Spleen (tissue), 11 donors: ENCODE measurements around the gene TYW1. TPM values are rescaled to one million over a fixed set of nuclear protein-coding genes. Genes with fewer than 3 reads are reported as not detected.
"Not testable (repeated sequence)": the region's sequence is repeated elsewhere in the genome, so short reads cannot be mapped to it uniquely, and the experiment has no call there.

Experiments
- DNase-seq: peaks from one replicate; pipeline ENCODE4 v3.0.0-alpha.2; 2020
- H3K27ac ChIP-seq, 8 donors: fragments of 200-600 bp; sonication (generic) in 7 of 8; 1 replicate in 4 of 8; 2 replicates in 4 of 8; pipeline versions ENCODE4 v1.5.0 to v1.8.0; 2016 to 2021; ENCODE audit warnings: inconsistent platforms in 4 of 8, mild to moderate bottlenecking in 4 of 8, moderate library complexity in 1 of 8
- H3K27me3 ChIP-seq, 7 donors: fragments of 200-600 bp; sonication (generic) in 6 of 7; replicated peaks in 1 of 7; 1 replicate in 4 of 7; 2 replicates in 3 of 7; pipeline versions ENCODE4 v1.5.0 to v1.8.0; 2016 to 2021; ENCODE audit warnings: inconsistent platforms in 3 of 7, mild to moderate bottlenecking in 1 of 7
- H3K36me3 ChIP-seq, 6 donors: fragments of 200-600 bp; sonication (generic) in 5 of 6; 1 replicate in 4 of 6; 2 replicates in 2 of 6; pipeline versions ENCODE4 v1.5.0 to v1.8.0; 2016 to 2021; ENCODE audit warnings: inconsistent platforms in 2 of 6
- H3K4me1 ChIP-seq, 6 donors: fragments of 200-600 bp; sonication (generic) in 5 of 6; 1 replicate in 3 of 6; 2 replicates in 3 of 6; pipeline versions ENCODE4 v1.5.0 to v1.8.0; 2016 to 2021; ENCODE audit warnings: inconsistent platforms in 3 of 6
- H3K4me3 ChIP-seq, 8 donors: fragments of 200-600 bp; sonication (generic) in 7 of 8; 1 replicate in 4 of 8; 2 replicates in 4 of 8; pipeline versions ENCODE4 v1.5.0 to v1.8.0; 2016 to 2021; ENCODE audit warnings: inconsistent platforms in 4 of 8, mild to moderate bottlenecking in 4 of 8, moderate library complexity in 2 of 8
- H3K9me3 ChIP-seq, 8 donors: fragments of 200-600 bp; sonication (generic) in 7 of 8; 1 replicate in 4 of 8; 2 replicates in 4 of 8; pipeline versions ENCODE4 v1.5.0 to v1.8.0; 2016 to 2021; ENCODE audit warnings: inconsistent platforms in 4 of 8
- POLR2A ChIP-seq, 3 donors: fragments of 450-650 bp; IDR thresholded peaks; one replicate each; pipeline ENCODE4 v1.5.1; 2017; ENCODE audit warnings: antibody characterized with exemption in 3 of 3, mild to moderate bottlenecking in 1 of 3
- POLR2AphosphoS5 ChIP-seq, 3 donors: sonication (generic); formaldehyde crosslinking; IDR thresholded peaks; one replicate each; pipeline ENCODE4 v1.5.1; 2017; ENCODE audit warnings: antibody characterized with exemption in 3 of 3
- WGBS, 5 donors: extraction: QIAGEN DNeasy Blood & Tissue Kit in 3 of 5; methylation state at CpG; one replicate each; pipeline versions ENCODE4 v1.1.5 to v1.1.7; 2013 to 2018; 5-methylcytosine and 5-hydroxymethylcytosine counted together
- intact Hi-C: fragments of 100-400 bp; cut with DNase I; formaldehyde crosslinking; loops from one replicate; pipeline ENCODE4 v1.15.0; 2023; ENCODE audit warnings: low total_unique reads
- polyA plus RNA-seq, 3 donors: library from polyadenylated mRNA; stranded (reverse); fragments of 200-250 nt; gene quantifications; one replicate each; pipeline ENCODE4 v1.2.1, GENCODE V29; 2013
- total RNA-seq, 7 donors: library from RNA; depleted of rRNA in 3 of 7; stranded (reverse); fragments of >200 nt in 3 of 7; fragmentation: NEBNext Ultra II Directional in 4 of 7; extraction: Animal tissue kit (Norgen Biotek cat#: 25700) in 4 of 7; gene quantifications; one replicate each; pipeline versions ENCODE4 v1.1.0 to v1.2.1, GENCODE V29; 2016 to 2021
- TF ChIP-seq, protein P1 (sequence below), 11 experiments: fragments of 200-600 bp in 7 of 11; fragments of 450-650 bp in 4 of 11; sonication (generic) in 4 of 11; IDR thresholded peaks in 8 of 11; conservative IDR thresholded peaks in 3 of 11; 1 replicate in 7 of 11; 2 replicates in 4 of 11; pipeline versions ENCODE4 v1.4.0 to v1.8.0; 2016 to 2021; ENCODE audit warnings: antibody characterized with exemption in 11 of 11, inconsistent platforms in 4 of 11, mild to moderate bottlenecking in 1 of 11
- donor health status: healthy with polysubstance abuse.
- donor health status: DM: no; HTN: no; CAD: no; lungs with moderate emphysema.
- donor health status: DM: no; HTN: no; CAD: no.
- donor health status: Bipolar disorder and iron deficiency.
- donor health status: healthy.
- donor health status: DM: no; HTN: no; CAD: no.
- donor health status: DM: yes; HTN: yes; CAD: no.

Gene TYW1
- total and polyA plus RNA-seq, 10 donors = 4.9 to 83.6 (median 20.8) TPM

- Histone ChIP-seq H3K9me3 (no peaks in the 10 kb centered on the region), H3K4me1 (peaks cover 0 to 8% (median 0%) of the 10 kb centered on the region in 6 donors), H3K27me3 (no peaks in the 10 kb centered on the region), H3K4me3 (no peak overlapping the region), H3K36me3 (peaks cover 0 to 100% (median 70%) of the 10 kb centered on the region in 6 donors), H3K27ac (no peak overlapping the region)
- WGBS, 5 donors = 76 to 87% (median 82%) methylated on average over 8 of the region's 8 CpGs
- no peak for DNase-seq
- intact Hi-C loops = no loop called here
- TF ChIP-seq POLR2A (IDR thresholded peaks at IDR 0.05) (no peak), POLR2AphosphoS5 (IDR thresholded peaks at IDR 0.05) (no peak)
- TF ChIP-seq, protein P1, sequence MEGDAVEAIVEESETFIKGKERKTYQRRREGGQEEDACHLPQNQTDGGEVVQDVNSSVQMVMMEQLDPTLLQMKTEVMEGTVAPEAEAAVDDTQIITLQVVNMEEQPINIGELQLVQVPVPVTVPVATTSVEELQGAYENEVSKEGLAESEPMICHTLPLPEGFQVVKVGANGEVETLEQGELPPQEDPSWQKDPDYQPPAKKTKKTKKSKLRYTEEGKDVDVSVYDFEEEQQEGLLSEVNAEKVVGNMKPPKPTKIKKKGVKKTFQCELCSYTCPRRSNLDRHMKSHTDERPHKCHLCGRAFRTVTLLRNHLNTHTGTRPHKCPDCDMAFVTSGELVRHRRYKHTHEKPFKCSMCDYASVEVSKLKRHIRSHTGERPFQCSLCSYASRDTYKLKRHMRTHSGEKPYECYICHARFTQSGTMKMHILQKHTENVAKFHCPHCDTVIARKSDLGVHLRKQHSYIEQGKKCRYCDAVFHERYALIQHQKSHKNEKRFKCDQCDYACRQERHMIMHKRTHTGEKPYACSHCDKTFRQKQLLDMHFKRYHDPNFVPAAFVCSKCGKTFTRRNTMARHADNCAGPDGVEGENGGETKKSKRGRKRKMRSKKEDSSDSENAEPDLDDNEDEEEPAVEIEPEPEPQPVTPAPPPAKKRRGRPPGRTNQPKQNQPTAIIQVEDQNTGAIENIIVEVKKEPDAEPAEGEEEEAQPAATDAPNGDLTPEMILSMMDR (IDR thresholded peaks at IDR 0.05 in 8 of 11, conservative IDR thresholded peaks at IDR 0.05 in 3 of 11) = no peak
Measured at GRCh38 chr7:67019562-67020390, 23.1 kb downstream of the TYW1 start.

GRCh38 chr7:67021260-67021659, 24.6 kb downstream of the TYW1 start:
- 86 to 94% (median 92%) methylated on average over 7 of the region's 7 CpGs for WGBS, 5 donors
- H3K4me3 ChIP-seq = no peak overlapping the region
- peaks cover 0 to 100% (median 66%) of the 10 kb centered on the region in 6 donors for H3K36me3 ChIP-seq
- H3K9me3 ChIP-seq = no peaks in the 10 kb centered on the region
- TF ChIP-seq POLR2AphosphoS5 (IDR thresholded peaks at IDR 0.05) (no peak), POLR2A (IDR thresholded peaks at IDR 0.05) (no peak)
- TF ChIP-seq, protein P1 (IDR thresholded peaks at IDR 0.05 in 8 of 11, conservative IDR thresholded peaks at IDR 0.05 in 3 of 11) = no peak
- intact Hi-C loops = no loop called here
- no peak overlapping the region for H3K27ac ChIP-seq
- peaks cover 0 to 8% (median 0%) of the 10 kb centered on the region in 6 donors for H3K4me1 ChIP-seq
- DNase-seq = no peak
- no peaks in the 10 kb centered on the region for H3K27me3 ChIP-seq

- Histone ChIP-seq H3K27me3 (no peaks in the 10 kb centered on the region), H3K27ac (no peak overlapping the region)
Measured at GRCh38 chr7:67022511-67022910, 25.9 kb downstream of the TYW1 start.

GRCh38 chr7:67025459-67025858, 28.8 kb downstream of the TYW1 start:
- DNase-seq, H3K4me1 ChIP-seq, H3K27me3 ChIP-seq, intact Hi-C loops, H3K4me3 ChIP-seq, H3K27ac ChIP-seq: not testable (repeated sequence)
- Histone ChIP-seq H3K36me3 (peaks cover 0 to 98% (median 53%) of the 10 kb centered on the region in 6 donors), H3K9me3 (peaks cover 0 to 10% (median 9%) of the 10 kb centered on the region in 8 donors)
- 75 to 96% (median 79%) methylated on average over 1 of the region's 1 CpG for WGBS, 5 donors

More at GRCh38 chr7:67022511-67022910, 25.9 kb downstream of the TYW1 start:
- Histone ChIP-seq H3K4me1 (peaks cover 0 to 7% (median 0%) of the 10 kb centered on the region in 6 donors), H3K36me3 (peaks cover 0 to 100% (median 66%) of the 10 kb centered on the region in 6 donors), H3K4me3 (no peak overlapping the region), H3K9me3 (no peaks in the 10 kb centered on the region)
- TF ChIP-seq, protein P1 (IDR thresholded peaks at IDR 0.05 in 8 of 11, conservative IDR thresholded peaks at IDR 0.05 in 3 of 11) = no peak
- no peak for TF ChIP-seq POLR2AphosphoS5 (IDR thresholded peaks at IDR 0.05)
- no peak for TF ChIP-seq POLR2A (IDR thresholded peaks at IDR 0.05)
- DNase-seq = no peak
- intact Hi-C loops = no loop called here
- WGBS, 5 donors = 74 to 96% (median 92%) methylated on average over 3 of the region's 3 CpGs

- peaks cover 0 to 13% (median 9%) of the 10 kb centered on the region in 8 donors for H3K9me3 ChIP-seq
- intact Hi-C loops, H3K4me1 ChIP-seq, DNase-seq, H3K27me3 ChIP-seq, H3K27ac ChIP-seq, H3K4me3 ChIP-seq: not testable (repeated sequence)
- WGBS, 5 donors = 78 to 85% (median 82%) methylated on average over 1 to 2 of the region's 2 CpGs
- H3K36me3 ChIP-seq = peaks cover 0 to 84% (median 26%) of the 10 kb centered on the region in 6 donors
Measured at GRCh38 chr7:67031685-67032084, 35.1 kb downstream of the TYW1 start.
